K562 (cell line): ENCODE data around the gene PSMB2. TPM values are rescaled to one million over a fixed set of nuclear protein-coding genes. Genes with fewer than 3 reads are reported as not detected.

Experiments
- ADNP ChIP-seq: fragments of 200-800 bp; sonication (Bioruptor generic); IDR thresholded peaks from 2 replicates; pipeline ENCODE4 v1.6.1; 2016; ENCODE audit warnings: missing genetic modification characterization, missing compliant biosample characterization
- MTA1 ChIP-seq: fragments of 450-650 bp; IDR thresholded peaks from 2 replicates; pipeline ENCODE4 v1.6.1; 2017; ENCODE audit warnings: borderline replicate concordance
- MYBL2 ChIP-seq, 2 experiments: fragments of 450-650 bp in 1 of 2; sonication (generic) in 1 of 2; formaldehyde crosslinking in 1 of 2; IDR thresholded peaks; 2 replicates each; pipeline versions ENCODE4 v1.6.1 to v1.8.1; 2017 to 2022; ENCODE audit warnings: borderline replicate concordance in 1 of 2, inconsistent platforms in 1 of 2, low read depth in 1 of 2, mild to moderate bottlenecking in 1 of 2, missing genetic modification reagents in 1 of 2, moderate library complexity in 1 of 2
- PTRF ChIP-seq: fragments of 450-650 bp; IDR thresholded peaks from 2 replicates; pipeline ENCODE4 v1.6.1; 2016; ENCODE audit warnings: mild to moderate bottlenecking, missing genetic modification characterization, missing compliant biosample characterization
- SLC30A9 ChIP-seq: fragments of 250-450 bp; sonication (Bioruptor Pico); IDR thresholded peaks from 2 replicates; pipeline ENCODE4 v1.8.0; 2022; ENCODE audit warnings: mild to moderate bottlenecking, moderate library complexity
- SMAD1 ChIP-seq: fragments of 150-350 bp; IDR thresholded peaks from 2 replicates; pipeline ENCODE4 v1.6.1; 2014; ENCODE audit warnings: low read length, low read depth; ENCODE audit not compliant: partially characterized antibody
- STAG1 ChIP-seq: sonication (generic); formaldehyde crosslinking; IDR thresholded peaks from 2 replicates; pipeline ENCODE4 v1.5.0; 2020; ENCODE audit warnings: missing genetic modification reagents, borderline replicate concordance
- ZSCAN29 ChIP-seq: fragments of 450-650 bp; IDR thresholded peaks from 2 replicates; pipeline ENCODE4 v1.6.1; 2017
- polyA plus RNA-seq, 8 experiments: library from polyadenylated mRNA; depleted of rRNA in 4 of 8; stranded (reverse) in 5 of 8; unstranded in 3 of 8; fragments of >200 nt; fragmentation: Nextera tagmentation in 2 of 8; fragmentation: Illumina TruSeq in 1 of 8; extraction: Ambion mirVana in 2 of 8; extraction: Trizol in 1 of 8; gene quantifications; 2 replicates each; pipeline versions ENCODE4 v1.2.1 to v1.2.3, GENCODE V29; 2011 to 2014; ENCODE audit warnings: inconsistent platforms in 1 of 8, missing spikeins in 1 of 8
- total RNA-seq, 7 experiments: library from RNA; depleted of rRNA in 6 of 7; stranded (reverse); fragments of >200 nt in 6 of 7; fragmentation: Illumina TruSeq in 2 of 7; extraction: Trizol in 2 of 7; gene quantifications; 2 replicates each; pipeline versions ENCODE4 v1.2.1 to v1.2.3, GENCODE V29; 2011 to 2021; ENCODE audit warnings: low replicate concordance in 1 of 7
- TF ChIP-seq, protein P1 (sequence below), 2 experiments: fragments of 450-650 bp in 1 of 2; sonication (generic) in 1 of 2; formaldehyde crosslinking in 1 of 2; IDR thresholded peaks; 2 replicates each; pipeline versions ENCODE4 v1.7.1 to v1.9.0; 2016 to 2022; ENCODE audit warnings: inconsistent platforms in 1 of 2, mild to moderate bottlenecking in 1 of 2, missing genetic modification reagents in 1 of 2
- TF ChIP-seq, protein P2 (sequence below): sonication (generic); formaldehyde crosslinking; IDR thresholded peaks from 2 replicates; pipeline ENCODE4 v1.8.0; 2022; ENCODE audit warnings: mild to moderate bottlenecking, missing genetic modification reagents
- TF ChIP-seq, protein P3 (sequence below): fragments of 250-450 bp; sonication (Bioruptor Pico); IDR thresholded peaks from 2 replicates; pipeline ENCODE4 v1.8.0; 2022; ENCODE audit warnings: moderate library complexity, mild to moderate bottlenecking, inconsistent platforms
- TF ChIP-seq, protein P4 (sequence below): fragments of 450-650 bp; formaldehyde crosslinking; IDR thresholded peaks from 2 replicates; pipeline ENCODE4 v1.4.0; 2022; ENCODE audit warnings: missing genetic modification characterization

Gene PSMB2
- total and polyA plus RNA-seq, 9 of the 15 experiments (the other 6 are each of a cell fraction or from before 2014, with no cell fraction given): 71.7 to 543 (median 165) TPM

DNA sequence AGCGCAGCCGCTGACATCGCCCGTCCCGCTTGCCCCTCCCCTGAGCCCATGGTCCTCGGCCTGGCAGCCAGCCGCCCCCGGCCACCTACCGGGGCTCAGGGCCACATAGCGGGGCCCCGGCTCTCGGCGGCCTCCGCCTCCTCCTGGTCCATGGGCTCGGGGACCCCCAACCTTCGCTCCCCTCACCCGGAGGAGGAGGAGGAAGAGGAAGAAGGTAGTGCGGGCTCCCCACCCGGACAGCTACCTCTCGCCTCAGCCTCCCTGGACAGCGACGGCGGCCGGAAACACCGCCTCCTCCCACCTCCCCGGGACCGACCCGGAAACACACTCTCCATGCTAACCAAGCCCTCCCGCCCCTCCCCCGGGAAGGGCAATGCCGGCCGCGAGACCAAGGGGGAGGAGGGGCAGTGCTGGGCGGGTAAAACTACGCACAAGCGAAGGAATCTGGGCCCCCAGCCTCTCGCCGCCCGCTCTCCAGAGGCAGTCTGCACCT, 84.2 kb downstream of the PSMB2 start, which contains the start of gene KIAA0319L (continued):
- TF ChIP-seq, protein P1, sequence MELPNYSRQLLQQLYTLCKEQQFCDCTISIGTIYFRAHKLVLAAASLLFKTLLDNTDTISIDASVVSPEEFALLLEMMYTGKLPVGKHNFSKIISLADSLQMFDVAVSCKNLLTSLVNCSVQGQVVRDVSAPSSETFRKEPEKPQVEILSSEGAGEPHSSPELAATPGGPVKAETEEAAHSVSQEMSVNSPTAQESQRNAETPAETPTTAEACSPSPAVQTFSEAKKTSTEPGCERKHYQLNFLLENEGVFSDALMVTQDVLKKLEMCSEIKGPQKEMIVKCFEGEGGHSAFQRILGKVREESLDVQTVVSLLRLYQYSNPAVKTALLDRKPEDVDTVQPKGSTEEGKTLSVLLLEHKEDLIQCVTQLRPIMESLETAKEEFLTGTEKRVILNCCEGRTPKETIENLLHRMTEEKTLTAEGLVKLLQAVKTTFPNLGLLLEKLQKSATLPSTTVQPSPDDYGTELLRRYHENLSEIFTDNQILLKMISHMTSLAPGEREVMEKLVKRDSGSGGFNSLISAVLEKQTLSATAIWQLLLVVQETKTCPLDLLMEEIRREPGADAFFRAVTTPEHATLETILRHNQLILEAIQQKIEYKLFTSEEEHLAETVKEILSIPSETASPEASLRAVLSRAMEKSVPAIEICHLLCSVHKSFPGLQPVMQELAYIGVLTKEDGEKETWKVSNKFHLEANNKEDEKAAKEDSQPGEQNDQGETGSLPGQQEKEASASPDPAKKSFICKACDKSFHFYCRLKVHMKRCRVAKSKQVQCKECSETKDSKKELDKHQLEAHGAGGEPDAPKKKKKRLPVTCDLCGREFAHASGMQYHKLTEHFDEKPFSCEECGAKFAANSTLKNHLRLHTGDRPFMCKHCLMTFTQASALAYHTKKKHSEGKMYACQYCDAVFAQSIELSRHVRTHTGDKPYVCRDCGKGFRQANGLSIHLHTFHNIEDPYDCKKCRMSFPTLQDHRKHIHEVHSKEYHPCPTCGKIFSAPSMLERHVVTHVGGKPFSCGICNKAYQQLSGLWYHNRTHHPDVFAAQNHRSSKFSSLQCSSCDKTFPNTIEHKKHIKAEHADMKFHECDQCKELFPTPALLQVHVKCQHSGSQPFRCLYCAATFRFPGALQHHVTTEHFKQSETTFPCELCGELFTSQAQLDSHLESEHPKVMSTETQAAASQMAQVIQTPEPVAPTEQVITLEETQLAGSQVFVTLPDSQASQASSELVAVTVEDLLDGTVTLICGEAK (IDR thresholded peaks at IDR 0.05): peak; percentile 96
- TF ChIP-seq, protein P1 (CRISPR knock-in tag; IDR thresholded peaks at IDR 0.05): no peak
- TF ChIP-seq, protein P2, sequence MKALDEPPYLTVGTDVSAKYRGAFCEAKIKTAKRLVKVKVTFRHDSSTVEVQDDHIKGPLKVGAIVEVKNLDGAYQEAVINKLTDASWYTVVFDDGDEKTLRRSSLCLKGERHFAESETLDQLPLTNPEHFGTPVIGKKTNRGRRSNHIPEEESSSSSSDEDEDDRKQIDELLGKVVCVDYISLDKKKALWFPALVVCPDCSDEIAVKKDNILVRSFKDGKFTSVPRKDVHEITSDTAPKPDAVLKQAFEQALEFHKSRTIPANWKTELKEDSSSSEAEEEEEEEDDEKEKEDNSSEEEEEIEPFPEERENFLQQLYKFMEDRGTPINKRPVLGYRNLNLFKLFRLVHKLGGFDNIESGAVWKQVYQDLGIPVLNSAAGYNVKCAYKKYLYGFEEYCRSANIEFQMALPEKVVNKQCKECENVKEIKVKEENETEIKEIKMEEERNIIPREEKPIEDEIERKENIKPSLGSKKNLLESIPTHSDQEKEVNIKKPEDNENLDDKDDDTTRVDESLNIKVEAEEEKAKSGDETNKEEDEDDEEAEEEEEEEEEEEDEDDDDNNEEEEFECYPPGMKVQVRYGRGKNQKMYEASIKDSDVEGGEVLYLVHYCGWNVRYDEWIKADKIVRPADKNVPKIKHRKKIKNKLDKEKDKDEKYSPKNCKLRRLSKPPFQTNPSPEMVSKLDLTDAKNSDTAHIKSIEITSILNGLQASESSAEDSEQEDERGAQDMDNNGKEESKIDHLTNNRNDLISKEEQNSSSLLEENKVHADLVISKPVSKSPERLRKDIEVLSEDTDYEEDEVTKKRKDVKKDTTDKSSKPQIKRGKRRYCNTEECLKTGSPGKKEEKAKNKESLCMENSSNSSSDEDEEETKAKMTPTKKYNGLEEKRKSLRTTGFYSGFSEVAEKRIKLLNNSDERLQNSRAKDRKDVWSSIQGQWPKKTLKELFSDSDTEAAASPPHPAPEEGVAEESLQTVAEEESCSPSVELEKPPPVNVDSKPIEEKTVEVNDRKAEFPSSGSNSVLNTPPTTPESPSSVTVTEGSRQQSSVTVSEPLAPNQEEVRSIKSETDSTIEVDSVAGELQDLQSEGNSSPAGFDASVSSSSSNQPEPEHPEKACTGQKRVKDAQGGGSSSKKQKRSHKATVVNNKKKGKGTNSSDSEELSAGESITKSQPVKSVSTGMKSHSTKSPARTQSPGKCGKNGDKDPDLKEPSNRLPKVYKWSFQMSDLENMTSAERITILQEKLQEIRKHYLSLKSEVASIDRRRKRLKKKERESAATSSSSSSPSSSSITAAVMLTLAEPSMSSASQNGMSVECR (CRISPR knock-in tag): peak; percentile 89
- no peak for TF ChIP-seq STAG1 (CRISPR knock-in tag)
- TF ChIP-seq, protein P3, sequence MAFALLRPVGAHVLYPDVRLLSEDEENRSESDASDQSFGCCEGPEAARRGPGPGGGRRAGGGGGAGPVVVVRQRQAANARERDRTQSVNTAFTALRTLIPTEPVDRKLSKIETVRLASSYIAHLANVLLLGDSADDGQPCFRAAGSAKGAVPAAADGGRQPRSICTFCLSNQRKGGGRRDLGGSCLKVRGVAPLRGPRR (CRISPR knock-in tag): no peak
- no peak for TF ChIP-seq ADNP (tag)
- no peak for TF ChIP-seq PTRF (tag)
- no peak for TF ChIP-seq MYBL2 (IDR thresholded peaks at IDR 0.05; ENCODE audit: low read depth)
- no peak for TF ChIP-seq MYBL2 (CRISPR knock-in tag; IDR thresholded peaks at IDR 0.05; ENCODE audit: borderline replicate concordance)
- peak; percentile 56 for TF ChIP-seq SMAD1
- TF ChIP-seq SLC30A9 (CRISPR knock-in tag): no peak
- TF ChIP-seq, protein P4, sequence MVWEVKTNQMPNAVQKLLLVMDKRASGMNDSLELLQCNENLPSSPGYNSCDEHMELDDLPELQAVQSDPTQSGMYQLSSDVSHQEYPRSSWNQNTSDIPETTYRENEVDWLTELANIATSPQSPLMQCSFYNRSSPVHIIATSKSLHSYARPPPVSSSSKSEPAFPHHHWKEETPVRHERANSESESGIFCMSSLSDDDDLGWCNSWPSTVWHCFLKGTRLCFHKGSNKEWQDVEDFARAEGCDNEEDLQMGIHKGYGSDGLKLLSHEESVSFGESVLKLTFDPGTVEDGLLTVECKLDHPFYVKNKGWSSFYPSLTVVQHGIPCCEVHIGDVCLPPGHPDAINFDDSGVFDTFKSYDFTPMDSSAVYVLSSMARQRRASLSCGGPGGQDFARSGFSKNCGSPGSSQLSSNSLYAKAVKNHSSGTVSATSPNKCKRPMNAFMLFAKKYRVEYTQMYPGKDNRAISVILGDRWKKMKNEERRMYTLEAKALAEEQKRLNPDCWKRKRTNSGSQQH (CRISPR knock-in tag): no peak; the same call in 1 of the 2 replicates
- TF ChIP-seq ZSCAN29: no peak
- TF ChIP-seq MTA1: no peak; the same call in 1 of the 2 replicates
